Type B pancreatic cell (in vitro differentiated cells): ENCODE results near the gene ZIC1. TPM values are rescaled to one million over a fixed set of nuclear protein-coding genes. Genes with fewer than 3 reads are reported as not detected.

ENCODE experiments used
- DNase-seq: peaks from one replicate; pipeline ENCODE4 v3.0.0; 2021; ENCODE audit warnings: mixed read lengths; ENCODE audit not compliant: unreplicated experiment; ENCODE audit errors: extremely low spot score
- H3K27ac Mint-ChIP-seq: 2 replicates; pipeline ENCODE4 v1.8.0; 2021; ENCODE audit warnings: mild to moderate bottlenecking, mixed read lengths
- H3K27me3 Mint-ChIP-seq: 2 replicates; pipeline ENCODE4 v1.8.0; 2021; ENCODE audit warnings: mixed read lengths
- H3K36me3 Mint-ChIP-seq: 2 replicates; pipeline ENCODE4 v1.8.0; 2021; ENCODE audit warnings: mixed read lengths
- H3K4me1 Mint-ChIP-seq: one replicate; pipeline ENCODE4 v1.8.0; 2021; ENCODE audit warnings: mixed read lengths; ENCODE audit not compliant: unreplicated experiment
- H3K4me3 Mint-ChIP-seq: 2 replicates; pipeline ENCODE4 v1.8.0; 2021; ENCODE audit warnings: mild to moderate bottlenecking, mixed read lengths
- H3K9me3 Mint-ChIP-seq: 2 replicates; pipeline ENCODE4 v1.8.0; 2021; ENCODE audit warnings: mixed read lengths
- total RNA-seq: library from RNA; stranded (reverse); gene quantifications from 2 replicates; pipeline ENCODE4 v1.2.1, GENCODE V29; 2021; ENCODE audit warnings: low replicate concordance
- TF ChIP-seq, protein P1 (sequence below): fragments of 200-600 bp; sonication (generic); conservative IDR thresholded peaks from 2 replicates; pipeline ENCODE4 v1.5.0; 2021; ENCODE audit warnings: antibody characterized with exemption, mild to moderate bottlenecking

ZIC1 gene
- total RNA-seq, 1 donor from 2014 or later = 184 TPM

DNA sequence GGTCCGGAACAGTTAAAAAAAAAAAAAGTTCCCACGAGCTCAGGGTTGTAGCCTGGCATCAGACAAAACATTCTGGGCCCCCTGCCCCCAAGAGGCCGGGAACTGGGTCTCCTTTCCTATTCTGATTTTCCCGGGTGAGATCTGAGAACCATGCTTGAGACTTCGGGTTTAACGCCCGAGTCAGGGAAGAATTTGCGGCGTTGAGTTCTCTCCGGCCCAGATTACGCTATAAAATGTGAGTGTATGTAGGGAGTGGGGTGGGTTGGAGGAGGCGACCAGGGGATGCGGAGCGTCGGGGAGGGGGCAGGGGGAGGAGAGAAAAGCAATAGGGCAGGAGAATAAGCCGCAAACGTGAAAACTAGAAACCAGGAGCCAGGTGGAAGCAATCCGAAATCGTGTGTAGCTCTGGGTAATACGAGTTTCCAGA, 2.7 kb downstream of the ZIC1 start:
- Mint-ChIP-seq H3K4me3 (peak overlapping the region; percentile 87), H3K36me3 (peaks cover 35% of the 10 kb centered on the region), H3K27ac (peak overlapping the region; percentile 58), H3K4me1 (peaks cover 13% of the 10 kb centered on the region), H3K9me3 (no peaks in the 10 kb centered on the region), H3K27me3 (peaks cover 92% of the 10 kb centered on the region)
- TF ChIP-seq, protein P1, sequence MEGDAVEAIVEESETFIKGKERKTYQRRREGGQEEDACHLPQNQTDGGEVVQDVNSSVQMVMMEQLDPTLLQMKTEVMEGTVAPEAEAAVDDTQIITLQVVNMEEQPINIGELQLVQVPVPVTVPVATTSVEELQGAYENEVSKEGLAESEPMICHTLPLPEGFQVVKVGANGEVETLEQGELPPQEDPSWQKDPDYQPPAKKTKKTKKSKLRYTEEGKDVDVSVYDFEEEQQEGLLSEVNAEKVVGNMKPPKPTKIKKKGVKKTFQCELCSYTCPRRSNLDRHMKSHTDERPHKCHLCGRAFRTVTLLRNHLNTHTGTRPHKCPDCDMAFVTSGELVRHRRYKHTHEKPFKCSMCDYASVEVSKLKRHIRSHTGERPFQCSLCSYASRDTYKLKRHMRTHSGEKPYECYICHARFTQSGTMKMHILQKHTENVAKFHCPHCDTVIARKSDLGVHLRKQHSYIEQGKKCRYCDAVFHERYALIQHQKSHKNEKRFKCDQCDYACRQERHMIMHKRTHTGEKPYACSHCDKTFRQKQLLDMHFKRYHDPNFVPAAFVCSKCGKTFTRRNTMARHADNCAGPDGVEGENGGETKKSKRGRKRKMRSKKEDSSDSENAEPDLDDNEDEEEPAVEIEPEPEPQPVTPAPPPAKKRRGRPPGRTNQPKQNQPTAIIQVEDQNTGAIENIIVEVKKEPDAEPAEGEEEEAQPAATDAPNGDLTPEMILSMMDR = no peak
- no peak for DNase-seq

DNA sequence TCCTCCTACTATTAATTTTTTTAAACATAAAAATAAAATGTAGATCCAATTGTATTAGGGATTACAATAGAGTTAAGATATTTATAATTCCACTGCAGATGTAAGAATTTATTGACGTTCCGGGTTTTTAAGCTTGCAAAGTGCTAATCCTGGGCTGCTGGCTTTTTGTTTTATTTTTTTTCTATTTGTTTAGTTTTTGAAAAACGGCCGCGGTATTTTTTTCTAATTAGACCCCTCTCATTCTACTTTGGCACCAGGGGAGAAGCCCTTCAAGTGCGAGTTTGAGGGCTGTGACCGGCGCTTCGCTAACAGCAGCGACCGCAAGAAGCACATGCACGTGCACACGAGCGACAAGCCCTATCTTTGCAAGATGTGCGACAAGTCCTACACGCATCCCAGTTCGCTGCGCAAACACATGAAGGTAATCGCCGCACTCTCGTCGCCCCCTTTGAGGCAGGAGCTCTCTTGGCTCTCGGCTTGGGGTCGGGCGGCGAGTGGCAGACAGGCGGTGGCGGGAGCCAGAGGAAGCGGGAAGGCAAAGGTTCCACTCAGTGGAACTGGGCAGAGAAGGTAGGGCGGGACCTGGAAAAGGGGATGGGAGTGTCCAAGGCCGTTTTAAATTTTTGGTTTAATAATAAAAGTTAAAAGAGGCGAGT, 3.2 kb downstream of the ZIC1 start:
- H3K36me3 Mint-ChIP-seq = peaks cover 35% of the 10 kb centered on the region
- TF ChIP-seq, protein P1 = no peak
- H3K27me3 Mint-ChIP-seq = peaks cover 92% of the 10 kb centered on the region
- H3K9me3 Mint-ChIP-seq = no peaks in the 10 kb centered on the region
- H3K27ac Mint-ChIP-seq = peak overlapping the region; percentile 58
- H3K4me3 Mint-ChIP-seq = peak overlapping the region; percentile 87
- DNase-seq = no peak
- peaks cover 13% of the 10 kb centered on the region for H3K4me1 Mint-ChIP-seq

DNA sequence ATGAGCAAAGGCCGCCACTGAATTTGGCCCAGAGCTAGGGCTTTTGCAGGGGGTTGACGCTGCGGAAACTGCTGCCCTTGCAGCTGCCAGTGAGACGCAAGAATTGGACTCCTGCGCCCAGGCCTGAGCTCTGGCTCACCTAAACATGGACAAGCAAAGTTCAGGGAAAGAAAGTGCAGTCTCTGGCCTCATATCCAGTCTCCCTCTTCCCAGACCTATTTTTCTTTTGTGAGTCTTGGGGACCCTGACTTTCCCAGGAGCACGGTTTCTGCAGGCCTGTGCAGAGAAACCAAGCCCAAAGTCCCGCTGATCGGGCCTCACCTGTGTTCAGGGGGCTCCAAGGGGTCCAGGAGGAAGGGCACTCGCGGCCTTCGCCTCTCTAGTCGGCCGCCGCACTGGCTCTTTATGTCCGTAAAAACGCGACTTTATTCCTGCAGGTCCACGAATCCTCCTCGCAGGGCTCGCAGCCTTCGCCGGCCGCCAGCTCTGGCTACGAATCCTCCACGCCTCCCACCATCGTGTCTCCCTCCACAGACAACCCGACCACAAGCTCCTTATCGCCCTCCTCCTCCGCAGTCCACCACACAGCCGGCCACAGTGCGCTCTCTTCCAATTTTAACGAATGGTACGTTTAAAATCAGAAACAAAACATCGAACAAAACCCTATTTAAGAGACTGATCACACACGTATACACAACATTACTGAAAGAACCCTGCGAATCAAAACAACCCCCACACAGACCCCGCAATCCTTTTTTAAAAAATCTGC, 3.9 kb downstream of the ZIC1 start:
- H3K27ac Mint-ChIP-seq = peak overlapping the region; percentile 83
- DNase-seq = no peak
- H3K27me3 Mint-ChIP-seq = peaks cover 92% of the 10 kb centered on the region

DNA sequence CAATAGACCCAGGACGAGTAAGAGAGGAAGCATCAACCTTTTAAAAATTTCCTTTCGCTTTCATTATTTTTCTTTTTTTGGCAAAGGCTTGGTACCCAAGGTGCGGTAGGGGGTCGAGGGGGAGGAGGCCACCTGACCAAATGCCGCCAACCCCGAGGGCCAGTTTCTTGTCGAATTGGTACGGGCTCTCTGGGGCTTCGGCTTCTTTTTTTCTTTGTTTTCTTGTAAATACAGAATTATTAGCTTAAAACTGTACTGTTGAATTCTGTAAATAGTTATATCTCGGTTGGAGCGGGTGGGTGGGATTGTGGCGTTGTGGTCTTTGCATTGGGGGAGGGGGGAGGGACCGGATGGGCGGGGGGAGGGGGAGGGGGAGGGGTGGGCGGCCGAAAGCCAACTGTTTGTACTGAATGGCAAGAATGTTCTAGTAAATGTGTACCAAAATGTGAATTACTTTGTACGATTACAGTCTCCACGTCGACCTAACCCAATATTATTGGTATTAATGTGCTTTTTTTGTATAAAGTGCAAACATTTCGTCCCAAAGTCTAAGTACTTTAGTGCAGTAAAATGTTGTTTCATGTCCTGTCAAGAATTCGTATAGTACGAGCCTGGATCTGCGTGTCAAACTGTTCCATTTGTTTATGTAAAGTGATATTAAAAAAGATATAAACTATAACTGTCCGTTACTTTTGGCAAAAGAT, 4.7 kb downstream of the ZIC1 start:
- Mint-ChIP-seq H3K27me3 (peaks cover 92% of the 10 kb centered on the region), H3K9me3 (no peaks in the 10 kb centered on the region), H3K27ac (peak overlapping the region; percentile 83), H3K4me1 (peaks cover 5% of the 10 kb centered on the region), H3K36me3 (peaks cover 35% of the 10 kb centered on the region), H3K4me3 (peak overlapping the region; percentile 87)
- no peak for DNase-seq
- TF ChIP-seq, protein P1 = no peak

More for the DNA sequence above, 3.9 kb downstream of the ZIC1 start:
- Mint-ChIP-seq H3K36me3 (peaks cover 35% of the 10 kb centered on the region), H3K4me3 (peak overlapping the region; percentile 87), H3K9me3 (no peaks in the 10 kb centered on the region), H3K4me1 (peaks cover 8% of the 10 kb centered on the region)
- TF ChIP-seq, protein P1 = no peak

DNA sequence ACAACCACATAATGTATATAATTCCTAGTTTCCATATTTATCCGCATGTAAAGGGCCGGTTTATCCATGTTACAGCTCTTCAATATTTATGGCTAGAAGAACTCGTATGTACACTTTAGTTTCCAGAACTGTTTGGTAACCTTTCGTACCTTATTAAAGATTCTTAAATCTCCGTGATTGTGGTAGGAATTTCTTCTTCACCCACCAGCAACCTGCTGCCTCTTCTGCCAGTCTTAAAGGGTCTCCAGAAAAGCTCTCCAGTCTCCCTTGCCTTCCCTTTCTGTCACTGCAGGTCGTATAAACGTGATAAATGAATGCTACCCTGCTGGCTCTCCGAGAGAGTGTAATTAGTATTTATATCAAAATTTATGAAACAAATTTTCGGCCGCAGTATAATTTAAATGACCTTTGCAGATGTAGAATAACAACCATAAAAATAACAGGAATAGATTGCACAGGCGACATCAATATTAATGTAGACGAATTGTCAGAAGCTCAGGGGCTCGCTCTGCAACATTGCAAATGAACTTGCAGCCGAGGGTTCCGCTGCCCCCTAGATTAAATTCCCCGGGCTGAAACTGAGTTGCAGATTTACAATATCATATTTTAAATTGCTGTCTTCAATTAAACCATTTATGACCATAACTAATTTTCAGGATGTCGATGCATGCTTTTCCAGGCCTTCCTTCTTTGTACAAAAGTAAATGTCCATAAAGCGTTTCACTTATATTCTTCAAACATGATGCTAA, 5.4 kb downstream of the ZIC1 start:
- peaks cover 92% of the 10 kb centered on the region for H3K27me3 Mint-ChIP-seq
- H3K4me1 Mint-ChIP-seq = peaks cover 5% of the 10 kb centered on the region
- TF ChIP-seq, protein P1 = no peak
- peak overlapping the region; percentile 23 for H3K27ac Mint-ChIP-seq
- DNase-seq = no peak
- H3K36me3 Mint-ChIP-seq = peaks cover 32% of the 10 kb centered on the region
- H3K9me3 Mint-ChIP-seq = no peaks in the 10 kb centered on the region
- peak overlapping the region; percentile 83 for H3K4me3 Mint-ChIP-seq
